ENCODE data around the gene MCCC1.

DNA sequence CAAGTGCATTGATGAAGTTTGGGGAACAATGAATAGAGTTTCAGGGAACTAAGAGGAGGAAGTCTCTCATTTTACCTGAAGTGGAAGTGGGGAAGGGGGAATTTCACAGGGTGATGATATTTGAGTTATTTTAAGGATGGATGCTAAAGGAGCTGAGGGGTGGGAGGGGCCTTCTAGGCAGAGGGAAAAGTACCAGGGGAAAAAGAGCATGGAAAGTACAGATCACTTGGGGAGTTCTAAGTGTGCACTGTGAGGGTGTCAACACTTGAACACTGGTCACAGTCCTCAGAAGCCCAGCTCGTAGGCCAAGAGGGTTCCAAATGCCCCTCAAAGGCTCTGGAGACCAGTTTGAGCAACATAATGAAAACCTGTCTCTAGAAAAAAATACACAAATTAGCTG, 45.1 kb upstream of the MCCC1 start:
- no peak for TF ChIP-seq POLR2A (IDR thresholded peaks at IDR 0.05)
- TF ChIP-seq, protein P1, sequence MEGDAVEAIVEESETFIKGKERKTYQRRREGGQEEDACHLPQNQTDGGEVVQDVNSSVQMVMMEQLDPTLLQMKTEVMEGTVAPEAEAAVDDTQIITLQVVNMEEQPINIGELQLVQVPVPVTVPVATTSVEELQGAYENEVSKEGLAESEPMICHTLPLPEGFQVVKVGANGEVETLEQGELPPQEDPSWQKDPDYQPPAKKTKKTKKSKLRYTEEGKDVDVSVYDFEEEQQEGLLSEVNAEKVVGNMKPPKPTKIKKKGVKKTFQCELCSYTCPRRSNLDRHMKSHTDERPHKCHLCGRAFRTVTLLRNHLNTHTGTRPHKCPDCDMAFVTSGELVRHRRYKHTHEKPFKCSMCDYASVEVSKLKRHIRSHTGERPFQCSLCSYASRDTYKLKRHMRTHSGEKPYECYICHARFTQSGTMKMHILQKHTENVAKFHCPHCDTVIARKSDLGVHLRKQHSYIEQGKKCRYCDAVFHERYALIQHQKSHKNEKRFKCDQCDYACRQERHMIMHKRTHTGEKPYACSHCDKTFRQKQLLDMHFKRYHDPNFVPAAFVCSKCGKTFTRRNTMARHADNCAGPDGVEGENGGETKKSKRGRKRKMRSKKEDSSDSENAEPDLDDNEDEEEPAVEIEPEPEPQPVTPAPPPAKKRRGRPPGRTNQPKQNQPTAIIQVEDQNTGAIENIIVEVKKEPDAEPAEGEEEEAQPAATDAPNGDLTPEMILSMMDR (IDR thresholded peaks at IDR 0.05), result no peak

All from gastroesophageal sphincter (tissue), 3 donors.